ENCODE results near the gene OR2T6.
"Not testable (repeated sequence)": the region's sequence is repeated elsewhere in the genome, so short reads cannot be mapped to it uniquely, and the experiment has no call there.

OR2T6 gene, protein sequence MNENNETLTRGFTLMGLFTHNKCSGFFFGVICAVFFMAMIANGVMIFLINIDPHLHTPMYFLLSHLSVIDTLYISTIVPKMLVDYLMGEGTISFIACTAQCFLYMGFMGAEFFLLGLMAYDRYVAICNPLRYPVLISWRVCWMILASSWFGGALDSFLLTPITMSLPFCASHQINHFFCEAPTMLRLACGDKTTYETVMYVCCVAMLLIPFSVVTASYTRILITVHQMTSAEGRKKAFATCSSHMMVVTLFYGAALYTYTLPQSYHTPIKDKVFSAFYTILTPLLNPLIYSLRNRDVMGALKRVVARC

DNA sequence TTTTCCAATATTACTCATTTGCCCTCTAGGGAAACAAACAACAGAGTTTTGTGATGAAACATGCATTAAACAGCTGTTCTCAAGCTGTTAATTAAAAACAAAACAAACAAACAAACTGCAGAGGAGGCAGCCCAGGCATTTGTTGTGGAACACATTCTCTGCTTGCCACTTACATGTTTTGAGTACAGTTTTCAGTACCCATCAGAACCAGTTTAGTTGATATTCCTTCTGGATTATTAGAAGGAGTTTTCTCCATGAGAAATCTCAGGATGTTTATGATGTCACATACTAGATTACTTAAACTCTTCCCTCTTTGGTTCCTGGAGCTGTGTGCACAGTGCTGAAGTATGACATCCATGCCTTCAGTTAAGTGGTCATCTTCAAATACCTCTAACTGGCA is at the start of gene OR2T6:
Gene OR2T6, plus strand, starts transcription at position 301 of the 400 bp plus-strand sequence. CDS start 11,863 bp downstream, outside the sequence.
- DNase-seq (ENCODE audit: low spot score) = no peak

DNA sequence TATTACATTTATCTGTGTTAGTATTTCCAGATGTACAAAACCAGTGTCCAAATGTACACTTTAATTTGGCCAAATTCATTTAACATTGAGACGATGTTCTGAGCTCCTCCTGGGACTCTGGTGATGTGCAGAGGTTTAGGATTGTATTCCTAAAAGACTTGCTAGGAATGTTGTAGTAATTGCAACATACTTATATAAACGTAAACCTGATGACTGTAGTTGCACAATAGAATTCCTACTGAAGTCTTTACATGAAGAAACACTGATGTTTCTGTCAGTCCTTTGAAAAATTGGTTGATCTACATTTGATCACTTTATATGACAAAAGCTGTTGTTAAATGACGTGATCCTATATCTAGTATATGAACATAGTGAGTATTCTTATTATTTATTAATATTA is 32.1 kb upstream of the OR2T6 start:
- DNase-seq (ENCODE audit: low spot score) = no peak

DNA sequence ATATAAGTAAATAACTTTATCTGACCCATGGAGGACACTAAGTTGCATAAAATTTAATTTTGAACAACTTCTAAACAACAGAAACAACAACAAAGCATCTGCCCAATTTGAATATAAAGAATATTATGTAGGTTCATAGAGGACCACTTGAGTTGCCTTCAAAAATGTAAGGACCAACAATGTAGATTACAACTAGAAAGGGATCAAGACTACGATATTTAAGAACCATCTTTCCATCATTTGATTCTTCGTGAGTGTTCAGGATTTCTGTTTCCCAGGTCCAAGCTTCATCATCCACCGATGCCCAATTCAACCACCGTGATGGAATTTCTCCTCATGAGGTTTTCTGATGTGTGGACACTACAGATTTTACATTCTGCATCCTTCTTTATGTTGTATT is 27.1 kb upstream of the OR2T6 start, which contains the start of gene OR14C36:
Gene OR14C36, plus strand, starts transcription at position 301 of the 400 bp plus-strand sequence. Its CDS starts 0 bp downstream, at position 301.
- DNase-seq (ENCODE audit: low spot score) = no peak

DNA sequence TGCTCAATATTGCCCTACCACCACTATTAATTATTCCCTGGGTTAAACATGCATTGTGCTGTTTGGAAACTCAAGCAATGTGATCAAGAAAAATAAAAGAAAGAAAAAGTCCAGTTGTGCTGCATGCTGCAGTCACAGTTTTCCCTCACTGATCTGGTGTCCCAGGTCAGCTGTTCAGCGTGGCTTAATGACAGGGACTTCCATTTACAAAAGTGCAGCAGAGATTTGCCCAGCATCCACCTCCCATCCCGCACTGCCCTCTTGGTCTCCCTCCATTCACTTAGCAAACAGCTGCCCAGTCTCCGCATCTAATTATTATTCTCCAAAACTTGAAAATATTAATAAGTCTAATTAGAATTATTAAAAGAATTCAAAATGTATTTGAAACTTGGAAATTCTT is 16.1 kb upstream of the OR2T6 start:
- no peak for DNase-seq (ENCODE audit: low spot score)

DNA sequence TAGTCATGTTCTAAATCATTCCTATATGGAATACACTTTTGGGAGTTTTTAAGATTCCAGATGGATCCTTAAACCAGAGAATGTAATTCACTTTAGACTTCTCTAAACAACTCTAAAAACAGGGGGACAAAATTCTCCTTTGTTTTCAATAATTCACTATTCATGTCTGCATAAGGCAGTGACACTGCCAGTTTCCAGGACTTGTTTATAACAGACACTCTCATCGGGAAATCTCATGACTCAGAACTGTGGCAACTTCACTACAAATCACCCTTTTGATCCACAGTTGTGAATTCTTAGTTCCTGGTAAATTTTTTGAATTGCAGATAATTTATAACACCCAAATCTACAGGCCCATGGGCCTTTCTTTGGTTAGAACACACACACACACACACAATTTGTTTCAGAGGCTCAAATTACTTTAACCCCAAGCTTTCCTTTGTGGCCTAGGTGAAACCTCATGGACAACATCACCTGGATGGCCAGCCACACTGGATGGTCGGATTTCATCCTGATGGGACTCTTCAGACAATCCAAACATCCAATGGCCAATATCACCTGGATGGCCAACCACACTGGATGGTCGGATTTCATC is 14.3 kb upstream of the OR2T6 start, which contains the start of gene OR2T4:
Gene OR2T4, plus strand, starts transcription at position 545 of the 595 bp plus-strand sequence. Its CDS starts 0 bp downstream, at position 545.
- DNase-seq (ENCODE audit: low spot score) = no peak

DNA sequence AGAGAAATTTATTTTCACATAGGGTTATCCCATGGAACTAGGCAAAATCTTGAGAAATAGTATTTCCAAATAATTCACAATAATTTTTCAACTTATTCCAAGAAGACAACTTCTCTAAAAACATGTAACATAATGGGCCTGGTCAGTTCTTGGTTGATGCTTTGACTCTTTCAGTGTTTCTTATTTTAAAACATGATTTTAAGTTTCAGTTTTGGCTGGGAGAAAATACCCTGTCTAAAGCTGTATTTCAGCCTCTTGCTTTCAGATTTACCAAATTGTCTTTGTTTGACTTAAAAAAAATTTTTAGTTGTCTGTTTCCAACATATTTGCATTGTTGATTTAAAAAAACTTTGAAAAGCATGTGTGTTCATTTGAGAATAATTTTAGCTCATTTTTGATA is 8.9 kb upstream of the OR2T6 start:
- DNase-seq (ENCODE audit: low spot score) = no peak

DNA sequence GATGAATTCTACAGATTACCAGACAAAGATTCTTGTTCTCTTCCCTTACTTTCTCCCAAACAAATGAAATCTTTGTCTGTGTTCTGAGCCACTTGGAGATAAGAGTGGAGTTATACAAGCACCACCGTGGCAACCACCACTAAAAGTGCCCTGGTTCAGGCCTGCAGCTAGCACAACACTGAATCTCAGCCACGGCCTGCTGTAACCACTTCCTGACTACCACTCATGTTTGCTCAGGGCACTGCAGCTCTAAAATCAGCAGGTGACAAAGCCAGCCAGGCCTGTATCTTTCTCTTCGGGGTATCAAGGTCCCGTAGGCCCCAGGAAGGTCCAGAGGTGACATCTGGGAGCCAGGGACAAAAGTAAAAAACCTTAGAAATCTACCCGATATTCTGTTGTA is 3.2 kb upstream of the OR2T6 start:
- no peak for DNase-seq (ENCODE audit: low spot score)

DNA sequence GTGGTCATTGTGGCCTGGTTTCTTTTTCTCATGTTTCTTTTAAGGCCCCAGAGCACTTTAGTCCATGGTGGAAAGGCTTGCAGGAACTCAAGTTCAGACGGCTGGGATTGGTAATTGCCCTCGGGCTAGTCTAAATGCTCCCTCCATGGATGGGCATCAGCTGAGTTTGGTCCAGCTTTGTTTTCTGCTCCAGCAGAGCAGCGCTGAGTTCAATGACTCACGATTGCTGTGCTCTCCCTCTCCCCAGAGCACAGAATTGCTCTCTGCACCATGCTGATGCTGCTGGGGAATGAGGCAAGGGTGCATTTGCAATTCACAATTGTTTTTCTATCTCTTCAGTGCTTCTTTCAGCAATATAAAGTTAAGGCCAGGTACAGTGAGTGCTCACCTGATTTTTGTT is 1.8 kb upstream of the OR2T6 start:
- DNase-seq (ENCODE audit: low spot score) = no peak

DNA sequence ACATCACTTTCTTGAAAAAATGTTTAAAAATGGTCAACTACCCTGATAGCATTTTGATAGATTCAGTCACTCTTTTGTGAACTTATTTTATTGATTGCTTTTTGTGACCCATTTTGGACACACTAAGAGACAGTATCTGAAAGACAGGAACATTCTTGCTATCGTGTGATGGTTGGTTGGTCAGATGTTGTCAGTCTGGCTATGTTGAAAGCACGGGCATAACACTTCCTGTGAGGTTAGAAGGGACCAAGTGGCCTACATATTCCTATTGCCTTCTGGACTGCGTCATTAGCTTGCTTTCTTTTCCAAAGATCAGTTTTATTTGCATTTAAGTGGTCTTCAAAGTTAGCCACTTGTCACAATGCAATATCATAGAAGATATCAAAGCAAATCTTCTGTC is 1.4 kb downstream of the OR2T6 start:
- no peak for DNase-seq (ENCODE audit: low spot score)

DNA sequence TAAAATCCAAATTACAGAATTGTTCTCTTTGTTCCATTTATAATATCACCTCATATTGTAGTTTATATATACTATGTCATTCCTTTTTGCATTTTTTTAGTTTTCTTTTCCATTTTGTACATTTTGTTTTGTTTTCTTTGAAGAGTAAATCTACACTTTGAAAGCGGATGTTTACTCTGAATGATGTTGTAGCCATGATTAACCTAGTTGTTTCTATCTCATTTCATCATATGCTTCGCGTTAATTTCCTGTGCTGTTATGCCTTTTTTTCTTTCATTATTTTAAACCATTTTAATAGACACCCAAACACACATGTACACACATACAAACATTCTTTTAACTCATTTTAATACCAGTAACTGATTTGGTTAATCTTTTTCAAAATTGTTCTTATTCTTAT is 5.3 kb downstream of the OR2T6 start:
- no peak for DNase-seq (ENCODE audit: low spot score)

DNA sequence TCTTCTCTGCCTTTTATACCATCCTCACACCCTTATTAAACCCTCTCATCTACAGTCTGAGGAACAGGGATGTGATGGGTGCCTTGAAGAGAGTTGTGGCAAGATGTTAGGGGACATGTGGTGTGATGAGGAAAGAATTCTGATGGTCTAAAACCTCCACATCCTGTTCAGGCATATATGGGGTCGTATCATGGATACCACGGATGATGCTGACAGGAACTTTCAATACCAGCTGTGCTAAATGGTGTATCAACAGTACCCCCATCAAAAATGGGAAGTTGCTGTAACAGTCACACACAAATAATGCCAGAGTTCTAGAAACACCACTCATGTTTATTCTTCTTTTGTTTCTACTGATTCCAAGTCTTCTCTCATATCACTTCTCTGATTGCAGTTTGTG is 12.9 kb downstream of the OR2T6 start:
- no peak for DNase-seq (ENCODE audit: low spot score)

DNA sequence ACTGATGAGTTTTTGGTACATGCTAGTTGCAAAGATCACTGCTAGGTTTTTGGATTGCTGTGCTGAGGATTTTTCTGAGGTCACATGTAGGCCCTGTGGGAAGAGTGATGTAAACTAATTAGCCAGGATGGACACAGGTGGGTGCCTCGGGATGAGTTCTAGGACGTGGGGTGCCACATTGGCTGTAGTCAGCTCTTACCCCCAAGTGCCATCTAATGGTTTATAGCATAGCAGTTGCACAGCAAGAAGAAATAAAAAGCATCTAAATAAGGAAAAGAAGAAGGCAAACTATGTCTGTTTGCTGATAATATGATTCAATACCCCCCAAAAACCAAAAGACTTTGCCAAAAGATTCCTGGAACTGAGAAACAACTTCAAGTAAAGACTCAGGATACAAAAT is 17.5 kb downstream of the OR2T6 start:
- no peak for DNase-seq (ENCODE audit: low spot score)

DNA sequence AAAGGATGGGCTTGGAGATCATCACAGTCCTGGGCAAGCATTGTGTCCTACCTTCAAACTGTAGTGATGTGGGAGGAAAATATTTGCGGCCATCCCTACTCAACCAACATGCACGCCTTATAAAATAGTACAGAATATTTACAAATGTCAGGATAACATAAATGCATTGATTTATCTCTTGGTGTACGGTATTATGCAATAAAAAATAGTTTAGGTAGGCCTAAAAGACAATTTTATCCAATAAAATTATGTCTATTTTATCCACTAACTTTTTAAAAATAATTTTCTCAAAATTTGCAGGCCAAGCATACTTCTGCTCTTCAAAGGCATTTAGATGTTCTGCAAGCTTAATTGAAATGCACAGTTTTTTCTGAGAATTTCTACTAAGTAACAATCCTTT is 27.2 kb downstream of the OR2T6 start, which contains the start of gene OR2T1:
Gene OR2T1, plus strand, starts transcription at position 301 of the 400 bp plus-strand sequence. CDS start 3,100 bp downstream, outside the sequence.
- no peak for DNase-seq (ENCODE audit: low spot score)

DNA sequence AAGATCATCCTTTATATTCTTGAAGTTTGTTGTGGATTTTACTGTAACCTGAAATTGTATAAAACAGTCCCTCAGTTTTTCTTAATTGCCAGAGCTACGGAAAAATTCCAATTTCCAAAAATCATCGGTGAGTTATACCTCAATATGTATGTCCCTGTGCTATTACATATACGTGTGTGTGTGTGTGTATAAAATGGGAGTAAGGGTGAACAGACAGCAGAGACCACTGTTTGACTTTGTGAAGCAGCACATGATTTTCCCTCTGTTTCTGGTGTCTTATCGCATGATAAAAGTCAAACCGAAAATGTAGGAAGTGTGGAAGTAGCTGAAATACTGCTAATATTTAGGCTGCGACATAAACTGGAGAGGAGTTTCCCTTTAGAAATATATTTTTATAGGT is 28.5 kb downstream of the OR2T6 start:
- DNase-seq (ENCODE audit: low spot score) = peak; percentile 35

DNA sequence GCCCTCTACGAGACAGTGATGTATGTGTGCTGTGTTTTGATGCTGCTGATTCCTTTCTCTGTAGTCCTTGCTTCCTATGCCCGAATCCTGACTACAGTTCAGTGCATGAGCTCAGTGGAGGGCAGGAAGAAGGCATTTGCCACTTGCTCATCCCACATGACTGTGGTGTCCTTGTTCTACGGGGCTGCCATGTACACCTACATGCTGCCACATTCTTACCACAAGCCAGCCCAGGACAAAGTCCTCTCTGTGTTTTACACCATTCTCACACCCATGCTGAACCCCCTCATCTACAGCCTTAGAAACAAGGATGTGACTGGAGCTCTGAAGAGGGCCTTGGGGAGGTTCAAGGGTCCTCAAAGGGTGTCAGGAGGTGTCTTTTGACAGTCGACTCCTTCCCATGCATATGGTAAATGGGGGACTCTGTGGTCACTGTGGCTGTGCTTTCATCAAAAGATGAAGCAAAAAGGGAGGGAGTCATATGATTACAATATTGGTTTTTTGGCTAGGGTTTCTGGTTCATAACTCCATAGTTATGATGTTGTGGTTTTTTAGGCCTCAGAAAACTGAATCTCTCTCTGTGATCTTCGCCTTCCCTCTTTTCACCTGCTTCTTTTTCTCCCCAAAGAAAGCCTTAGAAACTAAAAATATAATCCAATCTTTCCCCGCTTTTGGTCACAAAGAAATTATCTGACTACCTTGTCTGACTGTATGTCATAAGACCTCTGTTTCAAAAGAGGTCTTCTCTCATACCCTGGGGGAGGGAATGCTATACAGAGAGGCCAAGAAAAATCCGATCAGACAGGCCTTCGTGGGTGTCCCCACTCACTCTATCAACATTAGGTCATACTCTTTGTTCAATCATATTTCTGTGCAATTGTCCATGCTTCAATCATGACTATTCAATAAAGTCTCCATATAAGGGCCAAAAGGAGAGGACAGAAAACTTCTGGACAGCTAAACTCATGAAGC is 31.5 kb downstream of the OR2T6 start:
- no peak for DNase-seq (ENCODE audit: low spot score)

DNA sequence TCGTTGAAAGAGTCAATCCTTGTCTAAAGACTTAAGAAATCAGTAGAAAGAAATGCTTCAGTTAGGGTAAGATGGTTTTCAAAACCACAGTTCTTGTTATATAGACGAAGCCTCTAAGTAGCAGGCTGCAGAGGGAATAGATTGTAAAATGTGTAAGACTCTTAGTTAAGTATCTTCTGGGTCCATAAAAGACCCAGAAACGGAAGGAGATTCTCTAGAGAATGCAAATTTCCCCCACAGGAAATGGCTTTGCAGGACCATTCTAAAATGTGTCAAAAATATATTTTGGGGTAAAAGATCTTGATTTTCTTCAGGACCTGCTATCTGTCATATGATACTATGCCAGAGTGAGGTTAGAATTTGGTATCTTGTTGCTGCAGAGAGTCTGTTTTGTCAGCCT is 40.7 kb downstream of the OR2T6 start:
- no peak for DNase-seq (ENCODE audit: low spot score)

DNA sequence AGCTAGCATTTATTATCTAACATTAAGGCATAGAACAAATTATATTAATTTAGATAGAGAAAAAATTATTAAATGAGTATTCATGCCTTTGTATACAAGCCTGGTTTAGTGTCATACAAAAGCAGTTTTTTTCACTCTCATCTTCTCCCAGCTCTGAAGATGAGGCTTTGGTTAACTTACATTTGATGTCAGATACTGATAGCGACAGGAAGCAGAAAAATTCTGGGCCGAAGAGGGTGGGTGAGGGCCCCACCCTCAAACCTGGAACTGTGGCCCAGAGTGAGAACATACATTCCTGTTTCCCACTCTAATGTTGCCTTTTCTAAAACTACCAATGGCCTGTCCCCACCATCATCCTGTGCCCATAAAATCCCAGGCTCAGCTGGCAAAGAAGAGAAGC is 42.3 kb downstream of the OR2T6 start:
- no peak for DNase-seq (ENCODE audit: low spot score)

DNA sequence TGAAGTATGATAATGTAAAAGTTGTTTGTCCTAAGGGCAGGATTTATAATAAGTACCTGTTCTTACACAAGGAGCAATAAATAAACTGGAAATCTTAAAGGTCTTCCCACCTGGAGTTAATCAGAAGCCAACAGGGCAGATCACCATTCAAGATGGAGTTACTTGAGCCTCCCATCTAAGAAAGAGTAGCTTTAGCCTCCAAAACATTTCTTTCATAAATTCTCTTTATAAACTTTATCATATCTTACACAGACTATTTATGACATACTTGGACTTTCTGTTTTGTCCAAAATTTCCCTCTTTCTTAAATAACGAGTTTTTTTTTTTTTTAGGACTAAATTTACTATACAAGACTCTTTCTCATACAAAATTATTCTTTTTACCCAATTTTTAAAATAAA is 45.8 kb downstream of the OR2T6 start:
- no peak for DNase-seq (ENCODE audit: low spot score)

DNA sequence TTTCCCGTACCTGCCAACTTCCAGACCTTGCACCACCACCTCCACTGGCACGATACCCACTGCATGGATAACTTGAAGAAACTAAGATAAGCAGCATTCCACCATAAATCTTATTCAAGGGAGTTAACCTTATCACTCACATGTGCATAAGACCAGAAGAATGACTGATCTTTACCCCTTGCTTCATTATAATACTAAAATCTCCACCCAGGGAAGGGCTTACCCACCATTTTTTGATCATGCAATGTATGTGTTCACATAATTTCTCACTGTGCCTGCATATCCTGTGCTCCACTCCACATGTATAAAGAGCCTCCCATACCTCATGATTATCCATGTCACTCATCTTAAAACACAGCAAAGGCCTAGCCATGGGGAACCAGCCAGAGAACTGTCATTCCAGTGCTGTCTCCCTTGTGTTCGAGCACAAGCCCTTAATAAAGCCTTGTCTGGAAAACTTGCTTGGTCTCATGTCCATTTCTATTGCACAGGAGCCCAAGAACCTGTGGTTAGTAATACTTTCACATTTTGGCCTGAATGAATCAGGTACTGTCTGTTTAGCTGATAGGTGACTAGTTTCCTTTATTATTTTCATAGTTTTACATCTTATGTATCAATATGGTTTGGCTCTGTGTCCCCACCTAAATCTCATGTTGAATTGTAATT is 52.1 kb downstream of the OR2T6 start:
- not testable (repeated sequence) for DNase-seq (ENCODE audit: low spot score)

DNA sequence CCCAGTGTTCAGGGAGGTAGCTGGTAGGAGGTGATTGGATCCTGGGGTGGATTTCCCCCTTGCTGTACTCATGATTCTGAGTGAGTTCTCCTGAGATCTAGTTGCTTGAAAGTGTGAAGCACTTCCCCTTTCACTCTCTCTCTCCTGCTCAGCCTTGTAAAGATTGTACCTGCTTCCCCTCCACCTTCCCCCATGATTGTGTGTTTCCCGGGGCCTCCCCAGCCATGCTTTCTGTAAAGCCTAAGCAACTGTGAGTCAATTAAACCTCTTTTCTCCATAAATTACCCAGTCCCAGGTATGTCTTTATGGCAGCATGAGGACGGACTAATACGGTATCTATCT is 52.6 kb downstream of the OR2T6 start:
- DNase-seq (ENCODE audit: low spot score) = not testable (repeated sequence)

DNA sequence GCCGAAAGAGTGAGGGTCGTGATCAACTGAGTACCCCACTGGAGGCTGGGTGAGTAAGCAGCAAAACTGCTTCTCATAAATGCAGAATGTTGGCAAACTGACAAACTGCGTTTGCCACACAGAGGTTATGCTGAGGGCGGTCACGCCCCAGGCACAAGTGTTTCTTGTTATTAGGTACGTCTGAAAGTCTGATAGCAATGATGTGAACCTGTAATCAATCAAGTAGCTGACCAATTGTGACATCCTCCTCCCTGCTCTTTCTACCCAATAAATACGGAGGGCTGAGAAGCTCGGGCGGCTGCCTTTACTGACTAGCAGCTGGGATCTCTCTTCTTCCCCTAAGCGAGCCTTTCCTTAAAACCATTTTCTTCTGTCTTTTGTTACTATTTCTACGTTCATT is 56.1 kb downstream of the OR2T6 start:
- DNase-seq (ENCODE audit: low spot score) = not testable (repeated sequence)

DNA sequence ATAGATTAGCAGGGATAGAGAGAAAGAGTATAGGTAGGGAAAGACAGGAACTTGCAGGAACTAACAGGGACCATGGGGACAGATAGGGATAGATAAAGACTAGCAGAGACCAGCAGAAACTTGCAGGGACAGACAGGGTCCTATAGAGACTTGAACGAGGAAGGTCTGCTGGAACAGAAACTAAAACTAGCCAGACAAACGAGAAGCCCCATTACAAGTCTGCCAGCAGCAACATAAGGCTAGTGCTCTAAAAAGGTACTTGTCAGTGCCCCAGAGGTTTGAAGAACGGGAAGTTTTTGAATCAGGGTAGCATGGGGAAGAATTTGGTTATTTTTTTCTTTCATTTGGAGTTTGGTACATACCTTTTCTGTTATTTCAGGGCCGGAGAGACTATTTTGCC is 56.7 kb downstream of the OR2T6 start:
- DNase-seq (ENCODE audit: low spot score) = not testable (repeated sequence)
